Left lung (tissue), 10 donors: ENCODE data around the gene CRBN. TPM values are rescaled to one million over a fixed set of nuclear protein-coding genes. Genes with fewer than 3 reads are reported as not detected.

Experiments
- ATAC-seq: fragments of 200-7000 bp; cut with Tn5 transposase; one replicate; pipeline ENCODE4 v1.9.1; 2020; ENCODE audit warnings: moderate library complexity
- DNase-seq, 4 donors: peaks; one replicate each; pipeline ENCODE4 v3.0.0-alpha.2; 2013 to 2020
- H3K27ac ChIP-seq, 2 donors: fragments of 200-600 bp; sonication (generic) in 1 of 2; one replicate each; pipeline versions ENCODE4 v1.5.0 to v1.8.0; 2020 to 2021
- H3K27me3 ChIP-seq, 2 donors: fragments of 200-600 bp; sonication (generic) in 1 of 2; one replicate each; pipeline versions ENCODE4 v1.5.0 to v1.8.0; 2020 to 2021
- H3K36me3 ChIP-seq, 2 donors: fragments of 200-600 bp; sonication (generic) in 1 of 2; one replicate each; pipeline versions ENCODE4 v1.5.0 to v1.8.0; 2020 to 2021
- H3K4me1 ChIP-seq, 2 donors: fragments of 200-600 bp; one replicate each; pipeline ENCODE4 v1.8.0; 2021
- H3K4me3 ChIP-seq, 2 donors: fragments of 200-600 bp; sonication (generic) in 1 of 2; one replicate each; pipeline versions ENCODE4 v1.5.0 to v1.8.0; 2020 to 2021; ENCODE audit warnings: mild to moderate bottlenecking in 1 of 2
- H3K9me3 ChIP-seq, 2 donors: fragments of 200-600 bp; sonication (generic) in 1 of 2; one replicate each; pipeline versions ENCODE4 v1.5.0 to v1.8.0; 2020 to 2021
- CTCF ChIP-seq, 2 donors: fragments of 200-600 bp; sonication (generic) in 1 of 2; IDR thresholded peaks; one replicate each; pipeline versions ENCODE4 v1.5.0 to v1.8.0; 2021; ENCODE audit warnings: antibody characterized with exemption in 2 of 2
- intact Hi-C, 2 donors: fragments of 100-400 bp; cut with DNase I; formaldehyde crosslinking; loops; one replicate each; pipeline versions ENCODE4 v1.11.2 to v1.14.2; 2022
- polyA plus RNA-seq, 6 donors: library from polyadenylated mRNA; unstranded; fragments of 120-200 nt; gene quantifications; one replicate each; pipeline ENCODE4 v1.2.1, GENCODE V29; 2013; ENCODE audit not compliant: insufficient read length in 6 of 6
- total RNA-seq, 2 donors: library from RNA; stranded (reverse); fragmentation: NEBNext Ultra II Directional; extraction: Animal tissue kit (Norgen Biotek cat#: 25700); gene quantifications; one replicate each; pipeline ENCODE4 v1.2.1, GENCODE V29; 2021
- donor health status: DM: no; HTN: yes; CAD: no.
- donor health status: DM: no; HTN: no; CAD: no.

The CRBN gene
- total and polyA plus RNA-seq, 8 donors: 34.4 to 79.6 (median 62.2) TPM

DNA sequence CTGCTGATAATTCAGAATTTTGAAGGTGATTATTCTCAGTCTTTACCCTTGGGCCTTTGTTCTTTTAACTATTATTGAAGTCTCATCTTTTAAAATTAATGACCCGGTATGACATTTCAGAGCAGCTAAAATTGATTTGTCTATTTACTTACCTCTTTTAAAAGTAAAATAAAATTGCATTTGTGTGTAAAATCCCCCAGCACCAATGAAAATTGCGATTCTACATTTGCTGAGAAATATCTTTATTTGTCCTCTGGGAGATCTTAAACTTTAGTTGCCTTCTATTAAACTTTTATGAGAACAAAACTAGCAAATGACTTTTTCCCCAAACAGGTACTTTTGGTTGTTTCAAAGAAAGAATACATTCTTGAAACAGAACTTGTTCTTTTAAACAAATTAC is 61.8 kb downstream of the CRBN start:
- DNase-seq: no peak
- Histone ChIP-seq H3K27me3 (no peaks in the 10 kb centered on the region), H3K4me1 (no peaks in the 10 kb centered on the region), H3K36me3 (no peaks in the 10 kb centered on the region), H3K27ac (no peak overlapping the region), H3K4me3 (no peak overlapping the region), H3K9me3 (no peaks in the 10 kb centered on the region)
- no peak for ATAC-seq
- intact Hi-C loops: no loop called here
- TF ChIP-seq CTCF (IDR thresholded peaks at IDR 0.05): no peak

DNA sequence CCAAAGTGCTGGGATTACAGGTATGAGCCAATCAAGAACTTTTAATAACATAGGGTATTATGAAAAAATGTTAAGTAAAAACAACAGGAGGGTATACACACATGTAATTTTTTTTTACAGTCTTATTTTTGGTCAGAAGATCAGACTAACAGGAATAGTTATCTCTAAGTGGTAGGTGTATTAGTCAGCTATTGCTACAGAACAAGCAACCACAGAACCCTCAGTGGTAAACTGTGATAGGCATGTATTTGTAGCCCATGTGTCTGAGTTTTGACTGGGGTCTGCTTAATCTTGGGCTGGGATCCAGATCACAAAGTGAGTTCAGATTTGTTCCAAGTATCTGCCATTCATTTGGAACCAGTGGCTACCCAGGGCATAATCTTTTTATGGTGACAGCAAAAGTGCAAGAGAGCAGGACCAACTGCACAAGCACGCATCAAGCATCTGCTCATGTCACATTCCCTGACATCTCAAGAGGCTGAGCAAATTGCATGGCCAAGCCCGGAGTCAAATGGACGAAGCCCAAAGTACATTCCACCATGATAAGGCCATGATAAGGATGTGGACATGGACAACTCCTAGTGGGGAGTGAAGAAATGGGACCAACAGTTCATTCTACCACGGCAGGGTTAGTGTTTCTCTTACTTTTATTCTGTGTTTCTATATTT is 66.3 kb downstream of the CRBN start:
- H3K27ac ChIP-seq: no peak overlapping the region
- H3K9me3 ChIP-seq: no peaks in the 10 kb centered on the region
- intact Hi-C loops: no loop called here
- TF ChIP-seq CTCF (IDR thresholded peaks at IDR 0.05): no peak
- H3K4me3 ChIP-seq: no peak overlapping the region
- no peaks in the 10 kb centered on the region for H3K4me1 ChIP-seq
- peak; percentile 63 for ATAC-seq
- no peak for DNase-seq
- no peaks in the 10 kb centered on the region for H3K27me3 ChIP-seq
- no peaks in the 10 kb centered on the region for H3K36me3 ChIP-seq

GRCh38 chr3:3110749-3111361 is 68.6 kb downstream of the CRBN start:
- no peak for TF ChIP-seq CTCF (IDR thresholded peaks at IDR 0.05)

GRCh38 chr3:3110299-3110630 is 69.2 kb downstream of the CRBN start, which contains the start of gene IL5RA:
IL5RA (minus strand) TSS chr3:3110374; CDS start chr3:3104984, 5,390 bp downstream.
- Histone ChIP-seq H3K36me3 (no peaks in the 10 kb centered on the region), H3K27me3 (no peaks in the 10 kb centered on the region), H3K9me3 (no peaks in the 10 kb centered on the region), H3K4me3 (no peak within 1 kb of the TSS), H3K4me1 (no peaks in the 10 kb centered on the region), H3K27ac (peak within 1 kb of the TSS in 1 of 2 donors; percentile 13)
- no peak for TF ChIP-seq CTCF (IDR thresholded peaks at IDR 0.05)
- ATAC-seq: peak; percentile 67
- intact Hi-C loops: no loop called here
- peak in 2 of 4 donors; percentile 46 to 74 for DNase-seq

More at GRCh38 chr3:3110749-3111361, 68.6 kb downstream of the CRBN start:
- Histone ChIP-seq H3K4me3 (no peak overlapping the region), H3K4me1 (no peaks in the 10 kb centered on the region), H3K27ac (no peak overlapping the region), H3K36me3 (no peaks in the 10 kb centered on the region), H3K27me3 (no peaks in the 10 kb centered on the region), H3K9me3 (no peaks in the 10 kb centered on the region)
- no peak for ATAC-seq
- intact Hi-C loops: no loop called here
- no peak for DNase-seq

DNA sequence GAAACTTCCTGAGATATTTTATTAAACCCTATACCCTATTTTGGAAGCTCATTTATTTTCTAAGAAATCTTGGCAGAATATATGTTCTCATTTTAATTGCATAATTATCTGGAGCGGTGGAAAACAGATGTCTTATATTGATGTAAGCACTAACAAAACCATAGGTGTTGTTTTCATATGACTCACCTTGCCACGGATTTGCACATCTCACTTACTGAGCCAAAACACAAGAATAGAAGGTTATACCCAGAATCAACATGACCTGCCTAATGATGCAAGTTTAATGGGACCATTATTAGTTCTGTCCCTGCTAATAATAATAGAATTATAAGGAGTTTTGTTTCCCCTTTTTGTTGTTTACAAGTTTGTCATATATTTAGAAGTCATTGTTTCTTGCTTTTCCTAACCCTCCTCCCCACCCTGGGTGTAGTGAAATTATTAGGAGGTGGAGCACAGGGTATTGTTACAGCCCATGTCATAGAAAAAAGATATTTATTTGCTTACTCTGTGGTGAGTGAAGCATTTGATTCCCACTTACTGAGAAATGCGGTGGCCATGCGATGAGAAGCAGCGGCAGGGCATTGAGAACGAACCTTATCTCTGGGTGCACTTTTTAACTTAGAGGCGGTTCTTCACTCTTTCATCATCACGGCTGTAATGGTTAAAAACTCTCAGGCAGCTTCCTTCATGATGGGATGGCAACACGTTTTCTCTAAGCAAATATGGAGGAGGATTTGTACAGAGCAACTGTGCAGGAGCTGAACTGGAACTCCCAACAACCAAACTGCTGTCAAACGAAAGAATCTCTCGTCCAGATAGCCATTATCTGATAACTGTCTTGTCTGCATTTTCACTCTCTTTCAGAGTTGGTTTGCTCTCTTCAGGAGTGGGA is 69.8 kb downstream of the CRBN start:
- no peaks in the 10 kb centered on the region for H3K9me3 ChIP-seq
- no peaks in the 10 kb centered on the region for H3K4me1 ChIP-seq
- no peak for ATAC-seq
- TF ChIP-seq CTCF (IDR thresholded peaks at IDR 0.05): no peak
- no peaks in the 10 kb centered on the region for H3K36me3 ChIP-seq
- no peaks in the 10 kb centered on the region for H3K27me3 ChIP-seq
- no peak overlapping the region for H3K4me3 ChIP-seq
- no peak for DNase-seq
- intact Hi-C loops: no loop called here
- H3K27ac ChIP-seq: peak overlapping the region in 1 of 2 donors; percentile 13
